ENCODE measurements around the gene TSACC.
A peak's percentile ranks its signal among the peaks of the same experiment; 100 is the strongest.

The TSACC gene

GRCh38 chr1:156383023-156383422, 44.7 kb downstream of the TSACC start:
- in situ Hi-C loops (cut with HindIII; ENCODE audit: low pct_ligation_motif_present, low sequenced_read_pairs): no loop called here

GRCh38 chr1:156384007-156384406, 45.7 kb downstream of the TSACC start:
- no peak for TF ChIP-seq CTCF (IDR thresholded peaks at IDR 0.05; ENCODE audit: low read depth, low read length, missing control alignments)
- Histone ChIP-seq H3K4me3 (ENCODE audit: low read depth, low read length) (no peak overlapping the region), H3K27ac (no peak overlapping the region), H3K36me3 (replicated peaks) (no peaks in the 10 kb centered on the region), H3K27me3 (replicated peaks) (peaks cover 18% of the 10 kb centered on the region)
- no peak for DNase-seq
- in situ Hi-C loops (cut with HindIII; ENCODE audit: low pct_ligation_motif_present, low sequenced_read_pairs): no loop called here

More at GRCh38 chr1:156383023-156383422, 44.7 kb downstream of the TSACC start:
- no peak overlapping the region for H3K4me3 ChIP-seq (ENCODE audit: low read depth, low read length)
- no peak overlapping the region for H3K27ac ChIP-seq
- TF ChIP-seq CTCF (IDR thresholded peaks at IDR 0.05; ENCODE audit: low read depth, low read length, missing control alignments): peak; percentile 95
- no peaks in the 10 kb centered on the region for H3K36me3 ChIP-seq (replicated peaks)
- peaks cover 8% of the 10 kb centered on the region for H3K27me3 ChIP-seq (replicated peaks)
- peak; percentile 37 for DNase-seq

GRCh38 chr1:156384658-156385057, 46.3 kb downstream of the TSACC start:
- no peak for TF ChIP-seq CTCF (IDR thresholded peaks at IDR 0.05; ENCODE audit: low read depth, low read length, missing control alignments)
- H3K36me3 ChIP-seq (replicated peaks): no peaks in the 10 kb centered on the region
- in situ Hi-C loops (cut with HindIII; ENCODE audit: low pct_ligation_motif_present, low sequenced_read_pairs): no loop called here
- no peak overlapping the region for H3K27ac ChIP-seq
- no peak overlapping the region for H3K4me3 ChIP-seq (ENCODE audit: low read depth, low read length)
- no peak for DNase-seq
- H3K27me3 ChIP-seq (replicated peaks): peaks cover 24% of the 10 kb centered on the region

- H3K36me3 ChIP-seq (replicated peaks): no peaks in the 10 kb centered on the region
- H3K27ac ChIP-seq: no peak overlapping the region
- no peak overlapping the region for H3K4me3 ChIP-seq (ENCODE audit: low read depth, low read length)
- peak; percentile 95 for TF ChIP-seq CTCF (IDR thresholded peaks at IDR 0.05; ENCODE audit: low read depth, low read length, missing control alignments)
- peaks cover 31% of the 10 kb centered on the region for H3K27me3 ChIP-seq (replicated peaks)
- in situ Hi-C loops (cut with HindIII; ENCODE audit: low pct_ligation_motif_present, low sequenced_read_pairs): no loop called here
- peak; percentile 55 for DNase-seq
Observed at GRCh38 chr1:156385534-156386031, 47.3 kb downstream of the TSACC start.

- in situ Hi-C loops (cut with HindIII; ENCODE audit: low pct_ligation_motif_present, low sequenced_read_pairs): no loop called here
- no peak overlapping the region for H3K27ac ChIP-seq
- no peak overlapping the region for H3K4me3 ChIP-seq (ENCODE audit: low read depth, low read length)
- no peak for DNase-seq
- no peaks in the 10 kb centered on the region for H3K36me3 ChIP-seq (replicated peaks)
- no peak for TF ChIP-seq CTCF (IDR thresholded peaks at IDR 0.05; ENCODE audit: low read depth, low read length, missing control alignments)
- peaks cover 35% of the 10 kb centered on the region for H3K27me3 ChIP-seq (replicated peaks)
Observed at GRCh38 chr1:156386134-156386901, 48.0 kb downstream of the TSACC start.
